ENCODE data around the gene DMKN.

- TF ChIP-seq CTCF (IDR thresholded peaks at IDR 0.05) (no peak), POLR2AphosphoS5 (IDR thresholded peaks at IDR 0.05) (no peak)
Measured at GRCh38 chr19:35474104-35474503, 39.3 kb downstream of the DMKN start.
